Measurements from ENCODE around the gene EEFSEC. TPM values are rescaled to one million over a fixed set of nuclear protein-coding genes. Genes with fewer than 3 reads are reported as not detected.

Gene EEFSEC
- total and polyA plus RNA-seq, 4 donors, result 9.8 to 20.1 (median 11.6) TPM

DNA sequence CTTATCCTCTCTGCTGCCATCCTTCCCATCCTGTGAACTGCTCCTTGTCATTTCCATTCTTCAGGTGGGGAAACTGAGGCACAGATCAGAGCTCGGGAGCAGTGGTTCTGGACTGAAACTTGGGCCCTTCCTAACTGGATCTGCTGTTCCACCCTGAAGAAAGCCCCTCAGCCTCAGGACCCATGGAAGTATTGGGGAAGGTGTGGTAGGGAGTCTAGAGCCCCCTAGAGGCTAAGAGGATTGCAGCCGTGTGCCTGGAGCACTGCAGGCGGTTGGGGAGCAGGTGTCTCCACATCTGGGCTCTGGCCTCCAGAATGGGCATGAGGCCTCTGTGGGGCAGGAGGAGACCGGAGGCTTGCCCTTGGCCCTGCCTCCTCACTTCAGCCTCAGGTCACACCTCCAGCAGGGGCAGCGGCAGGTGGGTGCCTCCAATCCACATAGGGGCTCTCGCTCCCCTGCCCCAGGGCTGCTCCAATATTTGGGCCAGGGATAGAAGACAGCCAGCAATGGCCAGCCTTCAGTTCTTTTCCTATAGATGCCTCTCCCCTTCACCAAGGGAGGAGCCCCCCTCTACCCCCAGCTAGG lies 285.3 kb downstream of the EEFSEC start:
- Histone ChIP-seq H3K27ac (ENCODE audit: low read depth in 1 of 2, low read length in 1 of 2) (no peak overlapping the region), H3K36me3 (ENCODE audit: control insufficient read depth in 4 of 4, insufficient read depth in 4 of 4, low read length in 4 of 4) (no peaks in the 10 kb centered on the region), H3K9ac (ENCODE audit: insufficient read depth in 1 of 2, low read length in 2 of 2) (no peak overlapping the region), H3K4me3 (no peak overlapping the region), H3K27me3 (ENCODE audit: control insufficient read depth in 3 of 3, insufficient read depth in 3 of 3, low read length in 2 of 3) (peaks cover 0 to 8% (median 5%) of the 10 kb centered on the region in 3 donors), H3K9me3 (ENCODE audit: control insufficient read depth in 4 of 4, insufficient read depth in 3 of 4, low read length in 3 of 4) (no peaks in the 10 kb centered on the region), H3K4me1 (ENCODE audit: control insufficient read depth in 5 of 5, insufficient read depth in 5 of 5, low read length in 5 of 5) (peaks cover 0 to 5% (median 0%) of the 10 kb centered on the region in 5 donors)
- WGBS, 2 donors, result 83 to 91% methylated on average over 6 of the region's 6 CpGs
- DNase-seq, result no peak
- TF ChIP-seq, protein P1, sequence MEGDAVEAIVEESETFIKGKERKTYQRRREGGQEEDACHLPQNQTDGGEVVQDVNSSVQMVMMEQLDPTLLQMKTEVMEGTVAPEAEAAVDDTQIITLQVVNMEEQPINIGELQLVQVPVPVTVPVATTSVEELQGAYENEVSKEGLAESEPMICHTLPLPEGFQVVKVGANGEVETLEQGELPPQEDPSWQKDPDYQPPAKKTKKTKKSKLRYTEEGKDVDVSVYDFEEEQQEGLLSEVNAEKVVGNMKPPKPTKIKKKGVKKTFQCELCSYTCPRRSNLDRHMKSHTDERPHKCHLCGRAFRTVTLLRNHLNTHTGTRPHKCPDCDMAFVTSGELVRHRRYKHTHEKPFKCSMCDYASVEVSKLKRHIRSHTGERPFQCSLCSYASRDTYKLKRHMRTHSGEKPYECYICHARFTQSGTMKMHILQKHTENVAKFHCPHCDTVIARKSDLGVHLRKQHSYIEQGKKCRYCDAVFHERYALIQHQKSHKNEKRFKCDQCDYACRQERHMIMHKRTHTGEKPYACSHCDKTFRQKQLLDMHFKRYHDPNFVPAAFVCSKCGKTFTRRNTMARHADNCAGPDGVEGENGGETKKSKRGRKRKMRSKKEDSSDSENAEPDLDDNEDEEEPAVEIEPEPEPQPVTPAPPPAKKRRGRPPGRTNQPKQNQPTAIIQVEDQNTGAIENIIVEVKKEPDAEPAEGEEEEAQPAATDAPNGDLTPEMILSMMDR (IDR thresholded peaks at IDR 0.05; ENCODE audit: control extremely low read depth, extremely low read depth), result no peak
- ATAC-seq (ENCODE audit: insufficient read depth, low FRiP score), result no peak

DNA sequence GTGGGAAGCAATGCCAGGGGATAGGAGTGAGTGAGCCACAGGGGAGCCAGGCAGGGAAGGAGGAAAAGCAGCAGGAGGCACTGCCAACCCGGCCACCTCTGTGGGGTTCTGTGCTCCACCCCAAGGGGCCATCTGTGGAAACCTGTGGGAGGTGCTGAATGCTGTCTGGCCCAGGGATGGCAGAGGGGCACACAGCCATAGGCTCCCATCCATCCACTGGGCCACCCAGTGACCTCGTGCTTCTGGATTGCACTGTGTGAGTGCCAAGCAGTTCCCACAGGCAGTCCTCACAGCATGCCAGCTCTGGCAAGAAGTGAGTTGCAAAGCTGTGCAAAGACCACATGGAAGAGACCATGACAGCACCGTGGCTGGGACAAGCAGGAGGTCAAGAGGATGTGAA lies 285.9 kb downstream of the EEFSEC start:
- WGBS, 2 donors, result 65 to 75% methylated on average over 3 of the region's 3 CpGs
- DNase-seq, result no peak
- no peak overlapping the region for H3K27ac ChIP-seq (ENCODE audit: low read depth in 1 of 2, low read length in 1 of 2)
- TF ChIP-seq, protein P1 (IDR thresholded peaks at IDR 0.05; ENCODE audit: control extremely low read depth, extremely low read depth), result no peak
- H3K4me3 ChIP-seq, result no peak overlapping the region
- no peaks in the 10 kb centered on the region for H3K36me3 ChIP-seq (ENCODE audit: control insufficient read depth in 4 of 4, insufficient read depth in 4 of 4, low read length in 4 of 4)
- H3K4me1 ChIP-seq (ENCODE audit: control insufficient read depth in 5 of 5, insufficient read depth in 5 of 5, low read length in 5 of 5), result peaks cover 0 to 5% (median 0%) of the 10 kb centered on the region in 5 donors
- H3K9me3 ChIP-seq (ENCODE audit: control insufficient read depth in 4 of 4, insufficient read depth in 3 of 4, low read length in 3 of 4), result no peaks in the 10 kb centered on the region
- peaks cover 0 to 3% (median 0%) of the 10 kb centered on the region in 3 donors for H3K27me3 ChIP-seq (ENCODE audit: control insufficient read depth in 3 of 3, insufficient read depth in 3 of 3, low read length in 2 of 3)
- H3K9ac ChIP-seq (ENCODE audit: insufficient read depth in 1 of 2, low read length in 2 of 2), result no peak overlapping the region
- ATAC-seq (ENCODE audit: insufficient read depth, low FRiP score), result no peak

DNA sequence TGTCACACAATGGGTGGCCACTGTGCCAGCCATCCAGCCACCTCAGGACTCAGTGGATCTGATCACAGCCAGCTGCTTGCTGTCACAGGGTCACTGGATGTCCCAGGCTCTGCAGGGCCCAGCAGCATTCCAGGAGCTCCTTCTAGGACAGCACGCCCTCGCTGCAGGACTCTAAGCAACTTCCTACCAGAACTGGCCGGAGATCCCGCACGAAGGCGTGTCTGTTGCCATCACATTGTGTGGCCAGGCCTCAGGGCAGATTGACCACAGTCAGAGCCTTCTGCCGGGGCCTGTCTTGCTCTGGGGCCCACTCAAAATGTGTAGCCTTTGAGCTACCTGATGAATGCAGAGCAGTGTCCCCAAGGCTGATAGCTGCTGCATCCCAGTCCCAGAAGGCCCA lies 288.8 kb downstream of the EEFSEC start:
- 86 to 94% methylated on average over 7 of the region's 7 CpGs for WGBS, 2 donors
- H3K27me3 ChIP-seq (ENCODE audit: control insufficient read depth in 3 of 3, insufficient read depth in 3 of 3, low read length in 2 of 3), result peaks cover 0 to under 1% (median 0%) of the 10 kb centered on the region in 3 donors
- no peaks in the 10 kb centered on the region for H3K4me1 ChIP-seq (ENCODE audit: control insufficient read depth in 5 of 5, insufficient read depth in 5 of 5, low read length in 5 of 5)
- no peaks in the 10 kb centered on the region for H3K36me3 ChIP-seq (ENCODE audit: control insufficient read depth in 4 of 4, insufficient read depth in 4 of 4, low read length in 4 of 4)
- no peak overlapping the region for H3K27ac ChIP-seq (ENCODE audit: low read depth in 1 of 2, low read length in 1 of 2)
- H3K9me3 ChIP-seq (ENCODE audit: control insufficient read depth in 4 of 4, insufficient read depth in 3 of 4, low read length in 3 of 4), result peaks cover 0 to 5% (median 0%) of the 10 kb centered on the region in 4 donors
- TF ChIP-seq, protein P1 (IDR thresholded peaks at IDR 0.05; ENCODE audit: control extremely low read depth, extremely low read depth), result no peak
- no peak overlapping the region for H3K4me3 ChIP-seq
- H3K9ac ChIP-seq (ENCODE audit: insufficient read depth in 1 of 2, low read length in 2 of 2), result no peak overlapping the region
- DNase-seq (no peak), ATAC-seq (ENCODE audit: insufficient read depth, low FRiP score) (no peak)

DNA sequence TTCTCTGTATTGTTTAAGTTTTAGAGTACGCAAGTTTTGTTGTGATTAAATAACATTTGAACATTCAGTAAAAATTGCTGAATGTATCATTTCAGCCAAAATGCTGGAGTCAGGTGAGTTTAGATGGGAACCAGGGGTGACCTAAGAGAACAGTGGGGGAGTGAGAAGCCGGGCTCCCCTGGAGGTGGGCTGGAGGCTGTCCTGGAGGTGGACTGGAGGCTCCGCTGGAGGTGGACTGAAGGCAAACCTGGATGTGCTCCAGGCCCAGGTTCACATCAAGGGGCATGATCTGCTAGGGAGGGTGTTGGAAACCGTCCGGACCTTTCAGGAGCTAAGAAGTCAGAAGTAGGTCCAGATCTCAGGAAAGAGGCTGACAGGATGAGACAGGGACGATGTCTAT lies 289.7 kb downstream of the EEFSEC start:
- Histone ChIP-seq H3K4me3 (no peak overlapping the region), H3K27ac (ENCODE audit: low read depth in 1 of 2, low read length in 1 of 2) (no peak overlapping the region), H3K36me3 (ENCODE audit: control insufficient read depth in 4 of 4, insufficient read depth in 4 of 4, low read length in 4 of 4) (no peaks in the 10 kb centered on the region), H3K4me1 (ENCODE audit: control insufficient read depth in 5 of 5, insufficient read depth in 5 of 5, low read length in 5 of 5) (no peaks in the 10 kb centered on the region), H3K27me3 (ENCODE audit: control insufficient read depth in 3 of 3, insufficient read depth in 3 of 3, low read length in 2 of 3) (peaks cover 0 to 4% (median 0%) of the 10 kb centered on the region in 3 donors), H3K9ac (ENCODE audit: insufficient read depth in 1 of 2, low read length in 2 of 2) (no peak overlapping the region), H3K9me3 (ENCODE audit: control insufficient read depth in 4 of 4, insufficient read depth in 3 of 4, low read length in 3 of 4) (peaks cover 0 to 8% (median 0%) of the 10 kb centered on the region in 4 donors)
- TF ChIP-seq, protein P1 (IDR thresholded peaks at IDR 0.05; ENCODE audit: control extremely low read depth, extremely low read depth), result no peak
- ATAC-seq (ENCODE audit: insufficient read depth, low FRiP score), result no peak
- WGBS, 2 donors, result 90 to 94% methylated on average over 6 of the region's 6 CpGs
- DNase-seq, result no peak

Data from lung (tissue), 12 donors.